PFSK-1 (cell line): Measurements from ENCODE around the gene CD44.

Source experiments
- FOXP2 ChIP-seq: optimal IDR thresholded peaks from 2 replicates; pipeline ENCODE3; 2011; ENCODE audit warnings: borderline replicate concordance, control low read depth, inconsistent platforms; ENCODE audit not compliant: insufficient read depth; ENCODE audit errors: extremely low read length, extremely low read depth
- POLR2AphosphoS5 ChIP-seq: IDR thresholded peaks from 2 replicates; pipeline ENCODE4 v1.6.1; 2012; ENCODE audit warnings: low read depth, mild to moderate bottlenecking, control low read depth, low read length, moderate library complexity
- SIN3A ChIP-seq: IDR thresholded peaks from 2 replicates; pipeline ENCODE4 v1.6.1; 2012; ENCODE audit warnings: mild to moderate bottlenecking, low read length, moderate library complexity, borderline replicate concordance; ENCODE audit not compliant: insufficient read depth
- TAF1 ChIP-seq: IDR thresholded peaks from 2 replicates; pipeline ENCODE4 v1.6.1; 2012; ENCODE audit warnings: low read length, control low read depth, borderline replicate concordance; ENCODE audit not compliant: insufficient read depth
- TF ChIP-seq, protein P1 (sequence below), 2 experiments: IDR thresholded peaks; 2 replicates each; pipeline versions ENCODE4 v1.6.1 to v1.8.0; 2011 to 2012; ENCODE audit warnings: low read depth in 2 of 2, low read length in 2 of 2, control low read depth in 1 of 2, inconsistent platforms in 1 of 2, mild to moderate bottlenecking in 1 of 2, moderate library complexity in 1 of 2; ENCODE audit not compliant: insufficient read depth in 1 of 2

The CD44 gene

DNA sequence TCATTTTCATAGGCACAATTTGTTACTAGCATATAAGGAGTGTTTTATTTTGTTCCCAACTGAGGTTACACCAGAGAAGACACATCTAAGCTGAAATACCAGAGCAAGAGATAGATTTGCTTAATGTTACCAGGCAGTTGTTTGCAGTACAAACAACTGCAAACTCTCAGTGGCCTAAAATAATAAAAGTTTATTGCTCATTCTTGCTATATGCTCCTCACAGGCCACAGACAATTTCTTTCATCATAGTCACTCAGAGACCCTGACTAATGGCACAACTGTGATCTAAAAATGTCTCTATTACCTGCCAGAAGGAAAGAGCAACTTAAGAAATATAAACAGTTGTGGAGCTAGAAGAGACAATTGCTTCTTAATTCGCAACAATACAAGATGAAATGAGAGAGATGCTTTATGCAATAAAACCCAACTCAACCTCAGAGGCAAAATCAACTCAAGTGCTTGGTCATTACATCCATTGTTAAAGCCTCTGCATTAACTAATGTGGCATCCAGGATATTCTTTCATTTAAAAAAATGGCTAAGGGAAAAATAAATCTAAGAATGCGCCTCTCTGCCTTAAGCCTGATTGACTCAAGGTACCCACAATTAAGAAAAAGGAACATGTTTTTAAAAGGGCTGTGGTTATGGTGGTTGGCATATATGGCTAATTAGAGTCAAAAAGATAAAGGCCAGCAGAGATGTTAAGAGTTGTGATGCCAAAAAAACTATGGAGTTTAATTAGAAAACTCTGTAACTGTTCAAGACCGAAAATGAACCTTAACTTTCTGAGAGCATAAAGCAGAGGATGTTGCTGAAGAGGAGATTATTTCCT is 103.7 kb downstream of the CD44 start:
- TF ChIP-seq POLR2AphosphoS5 (no peak), SIN3A (no peak), FOXP2 (no peak), TAF1 (no peak)
- TF ChIP-seq, protein P1, sequence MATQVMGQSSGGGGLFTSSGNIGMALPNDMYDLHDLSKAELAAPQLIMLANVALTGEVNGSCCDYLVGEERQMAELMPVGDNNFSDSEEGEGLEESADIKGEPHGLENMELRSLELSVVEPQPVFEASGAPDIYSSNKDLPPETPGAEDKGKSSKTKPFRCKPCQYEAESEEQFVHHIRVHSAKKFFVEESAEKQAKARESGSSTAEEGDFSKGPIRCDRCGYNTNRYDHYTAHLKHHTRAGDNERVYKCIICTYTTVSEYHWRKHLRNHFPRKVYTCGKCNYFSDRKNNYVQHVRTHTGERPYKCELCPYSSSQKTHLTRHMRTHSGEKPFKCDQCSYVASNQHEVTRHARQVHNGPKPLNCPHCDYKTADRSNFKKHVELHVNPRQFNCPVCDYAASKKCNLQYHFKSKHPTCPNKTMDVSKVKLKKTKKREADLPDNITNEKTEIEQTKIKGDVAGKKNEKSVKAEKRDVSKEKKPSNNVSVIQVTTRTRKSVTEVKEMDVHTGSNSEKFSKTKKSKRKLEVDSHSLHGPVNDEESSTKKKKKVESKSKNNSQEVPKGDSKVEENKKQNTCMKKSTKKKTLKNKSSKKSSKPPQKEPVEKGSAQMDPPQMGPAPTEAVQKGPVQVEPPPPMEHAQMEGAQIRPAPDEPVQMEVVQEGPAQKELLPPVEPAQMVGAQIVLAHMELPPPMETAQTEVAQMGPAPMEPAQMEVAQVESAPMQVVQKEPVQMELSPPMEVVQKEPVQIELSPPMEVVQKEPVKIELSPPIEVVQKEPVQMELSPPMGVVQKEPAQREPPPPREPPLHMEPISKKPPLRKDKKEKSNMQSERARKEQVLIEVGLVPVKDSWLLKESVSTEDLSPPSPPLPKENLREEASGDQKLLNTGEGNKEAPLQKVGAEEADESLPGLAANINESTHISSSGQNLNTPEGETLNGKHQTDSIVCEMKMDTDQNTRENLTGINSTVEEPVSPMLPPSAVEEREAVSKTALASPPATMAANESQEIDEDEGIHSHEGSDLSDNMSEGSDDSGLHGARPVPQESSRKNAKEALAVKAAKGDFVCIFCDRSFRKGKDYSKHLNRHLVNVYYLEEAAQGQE (IDR thresholded peaks at IDR 0.05; ENCODE audit: insufficient read depth in 1 of 2, low read depth in 2 of 2, low read length in 2 of 2) = no peak

DNA sequence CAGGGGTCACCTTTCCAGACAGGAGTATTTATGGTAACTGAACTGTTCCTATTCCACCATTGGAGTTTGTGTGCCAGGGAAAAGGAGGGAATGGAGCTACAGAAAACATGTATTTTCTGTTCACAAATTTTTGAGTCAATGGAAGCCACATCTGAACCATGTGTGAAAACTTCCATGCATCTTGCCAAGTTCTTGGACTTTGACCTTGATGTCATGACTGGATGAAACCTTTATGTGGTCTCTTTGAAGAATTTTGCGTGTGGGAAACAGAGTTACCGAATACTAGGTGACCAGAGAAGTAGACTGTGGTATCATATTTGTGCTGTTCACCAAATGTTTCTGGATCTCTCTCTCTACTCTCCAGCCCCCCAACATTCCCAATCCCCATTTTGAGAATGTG is 104.8 kb downstream of the CD44 start:
- TF ChIP-seq, protein P1 (IDR thresholded peaks at IDR 0.05; ENCODE audit: insufficient read depth in 1 of 2, low read depth in 2 of 2, low read length in 2 of 2) = no peak
- TF ChIP-seq SIN3A (no peak), POLR2AphosphoS5 (no peak), FOXP2 (no peak), TAF1 (no peak)

DNA sequence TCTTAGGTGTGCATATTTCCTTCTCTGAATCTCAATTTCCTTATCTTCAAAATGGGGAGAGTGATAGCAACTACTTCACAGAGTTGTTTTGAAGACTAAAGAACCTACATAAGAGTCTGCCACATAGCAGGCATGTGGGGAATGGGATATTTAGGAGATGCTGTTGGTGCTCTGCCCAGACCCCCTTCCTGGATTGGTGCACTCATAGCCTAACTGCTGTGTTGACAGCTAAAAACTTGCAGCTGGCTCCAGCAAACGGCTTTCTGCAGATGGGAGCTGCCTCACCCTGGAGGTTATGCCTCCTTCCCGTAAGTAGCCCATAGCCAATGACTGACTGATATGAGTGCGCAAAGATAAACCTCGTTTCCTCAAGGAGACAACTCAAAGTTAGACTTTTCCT is 106.1 kb downstream of the CD44 start:
- TF ChIP-seq FOXP2 (no peak), SIN3A (no peak), POLR2AphosphoS5 (no peak), TAF1 (no peak)
- TF ChIP-seq, protein P1 (IDR thresholded peaks at IDR 0.05; ENCODE audit: insufficient read depth in 1 of 2, low read depth in 2 of 2, low read length in 2 of 2) = no peak

DNA sequence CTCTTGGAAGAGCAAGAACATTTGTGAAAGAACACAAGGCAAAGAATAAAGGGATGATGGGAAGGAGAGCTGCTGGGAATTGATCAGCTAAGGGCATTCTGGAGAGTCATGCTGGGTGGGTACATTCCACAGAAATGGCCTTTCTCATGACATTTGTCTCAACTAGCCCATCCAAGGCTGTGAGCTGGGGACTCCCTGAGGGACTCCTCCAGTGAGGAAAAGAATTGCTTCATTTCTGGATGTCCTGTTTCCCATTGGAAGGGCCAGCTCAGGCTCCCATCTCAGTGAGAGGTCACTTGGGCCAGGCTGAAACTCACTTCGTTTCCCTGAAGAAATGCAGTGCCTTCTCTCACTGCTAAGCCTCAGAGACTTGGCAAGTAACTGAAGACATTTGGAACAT is 106.8 kb downstream of the CD44 start:
- TF ChIP-seq TAF1 (no peak), FOXP2 (no peak), POLR2AphosphoS5 (no peak)
- TF ChIP-seq, protein P1 (IDR thresholded peaks at IDR 0.05; ENCODE audit: insufficient read depth in 1 of 2, low read depth in 2 of 2, low read length in 2 of 2) = no peak

DNA sequence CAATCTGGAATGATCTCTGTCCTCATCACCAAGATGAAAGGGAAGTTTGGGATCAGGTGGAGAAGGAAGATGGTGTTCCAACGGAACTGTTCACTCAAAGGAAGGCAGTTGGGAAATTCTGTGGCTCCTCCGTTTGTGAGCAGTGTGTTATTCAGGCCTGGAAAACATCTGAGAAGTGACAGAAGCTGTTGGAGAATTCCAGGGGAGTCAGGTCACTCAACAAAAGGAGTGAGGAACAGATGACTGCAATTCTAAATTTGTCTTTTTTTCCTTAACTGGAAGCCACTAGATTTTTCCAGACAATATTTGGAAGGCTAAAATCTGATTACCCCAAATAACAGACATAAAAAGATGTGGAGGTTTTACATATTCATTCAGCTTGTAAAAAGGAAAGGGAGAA is 107.8 kb downstream of the CD44 start:
- TF ChIP-seq TAF1 (no peak), SIN3A (no peak), FOXP2 (no peak), POLR2AphosphoS5 (no peak)
- TF ChIP-seq, protein P1 (IDR thresholded peaks at IDR 0.05; ENCODE audit: insufficient read depth in 1 of 2, low read depth in 2 of 2, low read length in 2 of 2) = no peak
